ENCODE results near the gene SCPEP1.

DNA sequence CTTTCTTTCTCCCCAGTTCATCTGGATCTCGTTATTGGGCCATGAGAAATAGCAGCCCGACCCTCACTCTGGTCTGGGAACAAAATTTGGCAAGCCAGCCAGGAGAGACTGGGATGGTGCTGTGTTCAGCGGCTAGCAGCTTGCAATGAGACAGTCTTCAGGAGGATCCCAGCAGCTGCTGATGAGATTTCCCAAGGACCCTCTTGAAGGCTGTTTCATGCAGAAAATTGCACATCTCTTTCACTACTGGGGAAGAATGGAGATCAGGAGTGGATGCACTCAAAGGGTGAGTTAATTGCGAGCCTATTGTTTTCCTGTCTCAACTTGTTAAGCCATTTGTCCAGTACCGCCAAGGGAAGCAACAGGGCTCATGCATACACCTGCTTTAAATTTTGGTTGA, 11.6 kb upstream of the SCPEP1 start:
- TF ChIP-seq, protein P1, sequence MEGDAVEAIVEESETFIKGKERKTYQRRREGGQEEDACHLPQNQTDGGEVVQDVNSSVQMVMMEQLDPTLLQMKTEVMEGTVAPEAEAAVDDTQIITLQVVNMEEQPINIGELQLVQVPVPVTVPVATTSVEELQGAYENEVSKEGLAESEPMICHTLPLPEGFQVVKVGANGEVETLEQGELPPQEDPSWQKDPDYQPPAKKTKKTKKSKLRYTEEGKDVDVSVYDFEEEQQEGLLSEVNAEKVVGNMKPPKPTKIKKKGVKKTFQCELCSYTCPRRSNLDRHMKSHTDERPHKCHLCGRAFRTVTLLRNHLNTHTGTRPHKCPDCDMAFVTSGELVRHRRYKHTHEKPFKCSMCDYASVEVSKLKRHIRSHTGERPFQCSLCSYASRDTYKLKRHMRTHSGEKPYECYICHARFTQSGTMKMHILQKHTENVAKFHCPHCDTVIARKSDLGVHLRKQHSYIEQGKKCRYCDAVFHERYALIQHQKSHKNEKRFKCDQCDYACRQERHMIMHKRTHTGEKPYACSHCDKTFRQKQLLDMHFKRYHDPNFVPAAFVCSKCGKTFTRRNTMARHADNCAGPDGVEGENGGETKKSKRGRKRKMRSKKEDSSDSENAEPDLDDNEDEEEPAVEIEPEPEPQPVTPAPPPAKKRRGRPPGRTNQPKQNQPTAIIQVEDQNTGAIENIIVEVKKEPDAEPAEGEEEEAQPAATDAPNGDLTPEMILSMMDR (IDR thresholded peaks at IDR 0.05): no peak
- no peak for TF ChIP-seq POLR2AphosphoS5 (IDR thresholded peaks at IDR 0.05)
